GM23248 (cell line): ENCODE results near the gene TRIAP1. TPM values are rescaled to one million over a fixed set of nuclear protein-coding genes. Genes with fewer than 3 reads are reported as not detected.

ENCODE experiments used
- DNase-seq: peaks from one replicate; pipeline ENCODE4 v3.0.0-alpha.2; 2015
- H2AFZ ChIP-seq: fragments of 200-600 bp; sonication (generic); 2 replicates; pipeline ENCODE4 v1.6.1; 2016; ENCODE audit warnings: antibody characterized with exemption
- H3F3A ChIP-seq: fragments of 200-600 bp; sonication (generic); 2 replicates; pipeline ENCODE4 v1.6.1; 2016; ENCODE audit warnings: mild to moderate bottlenecking, antibody characterized with exemption, mixed run types; ENCODE audit not compliant: insufficient read depth
- H3K27ac ChIP-seq: fragments of 200-600 bp; sonication (generic); 2 replicates; pipeline ENCODE4 v1.5.1; 2016; ENCODE audit warnings: mild to moderate bottlenecking
- H3K27me3 ChIP-seq: fragments of 200-600 bp; sonication (generic); replicated peaks from 2 replicates; pipeline ENCODE4 v1.6.1; 2016; ENCODE audit warnings: mild to moderate bottlenecking; ENCODE audit not compliant: insufficient read depth
- H3K36me3 ChIP-seq: fragments of 200-600 bp; sonication (generic); 2 replicates; pipeline ENCODE4 v1.6.1; 2016; ENCODE audit warnings: low read depth, mild to moderate bottlenecking
- H3K4me1 ChIP-seq: fragments of 200-600 bp; sonication (generic); 2 replicates; pipeline ENCODE4 v1.6.1; 2016; ENCODE audit warnings: mild to moderate bottlenecking; ENCODE audit not compliant: insufficient read depth
- H3K4me2 ChIP-seq: fragments of 200-600 bp; sonication (generic); one replicate; pipeline ENCODE4 v1.6.1; 2016; ENCODE audit warnings: mild to moderate bottlenecking; ENCODE audit not compliant: unreplicated experiment
- H3K4me3 ChIP-seq: fragments of 200-600 bp; sonication (generic); 2 replicates; pipeline ENCODE4 v1.5.1; 2016; ENCODE audit warnings: mild to moderate bottlenecking
- H3K79me2 ChIP-seq: fragments of 200-600 bp; sonication (generic); 2 replicates; pipeline ENCODE4 v1.6.1; 2016; ENCODE audit warnings: mild to moderate bottlenecking; ENCODE audit not compliant: insufficient read depth
- H3K9ac ChIP-seq: fragments of 200-600 bp; sonication (generic); 2 replicates; pipeline ENCODE4 v1.6.1; 2016; ENCODE audit warnings: mild to moderate bottlenecking
- H3K9me2 ChIP-seq: fragments of 200-600 bp; sonication (generic); 2 replicates; pipeline ENCODE4 v1.6.1; 2016; ENCODE audit warnings: mixed run types, mild to moderate bottlenecking, moderate library complexity; ENCODE audit not compliant: insufficient read depth
- H3K9me3 ChIP-seq: fragments of 200-600 bp; sonication (generic); one replicate; pipeline ENCODE4 v1.6.1; 2017; ENCODE audit warnings: low read depth
- H4K20me1 ChIP-seq: fragments of 200-600 bp; sonication (generic); 2 replicates; pipeline ENCODE4 v1.6.0; 2016; ENCODE audit not compliant: insufficient read depth
- EZH2 ChIP-seq: fragments of 200-600 bp; sonication (generic); IDR thresholded peaks from 2 replicates; pipeline ENCODE4 v1.6.1; 2018; ENCODE audit warnings: antibody characterized with exemption, mild to moderate bottlenecking; ENCODE audit not compliant: insufficient read depth, poor library complexity, severe bottlenecking
- EZH2phosphoT487 ChIP-seq: fragments of 200-600 bp; sonication (generic); IDR thresholded peaks from 2 replicates; pipeline ENCODE4 v1.6.1; 2018; ENCODE audit warnings: antibody characterized with exemption, moderate library complexity, mild to moderate bottlenecking, low read depth; ENCODE audit not compliant: insufficient read depth
- whole genome bisulfite sequencing, 2 experiments: methylation state at CpG; one replicate each; pipeline ENCODE4 v1.1.6; 2015 to 2017; ENCODE audit warnings: low lambda C conversion rate in 2 of 2, low coverage in 1 of 2; ENCODE audit errors: missing lambda C conversion rate in 2 of 2; 5-methylcytosine and 5-hydroxymethylcytosine counted together
- in situ Hi-C: fragments of 300-500 bp; cut with MboI; formaldehyde crosslinking; loops from 2 replicates; pipeline ENCODE4 v1.15.0; 2020
- polyA plus RNA-seq: library from polyadenylated mRNA; unstranded; fragments of >200 nt; fragmentation: Nextera tagmentation; extraction: Ambion mirVana; gene quantifications from 2 replicates; pipeline ENCODE4 v1.2.1, GENCODE V29; 2016
- total RNA-seq: library from RNA; depleted of rRNA; stranded (reverse); fragments of >200 nt; shearing (Covaris generic); gene quantifications from 2 replicates; pipeline ENCODE4 v1.2.3, GENCODE V29; 2014

TRIAP1 gene
- total and polyA plus RNA-seq, 2 experiments from 2014 or later: 45.6 to 68.6 TPM

- Histone ChIP-seq H3K27me3 (no peaks in the 10 kb centered on the region), H4K20me1 (no peaks in the 10 kb centered on the region), H3K4me3 (no peak overlapping the region), H3K9me3 (no peaks in the 10 kb centered on the region), H3K27ac (no peak overlapping the region), H3K36me3 (no peaks in the 10 kb centered on the region), H2AFZ (no peak overlapping the region), H3F3A (no peaks in the 10 kb centered on the region), H3K4me1 (peaks cover 3% of the 10 kb centered on the region; the same call in 1 of the 2 replicates), H3K79me2 (peaks cover 5% of the 10 kb centered on the region), H3K9me2 (no peaks in the 10 kb centered on the region), H3K4me2 (no peak overlapping the region), H3K9ac (no peak overlapping the region)
- DNase-seq: no peak
- 47 to 48% methylated on average over 10 of the region's 10 CpGs for WGBS, 2 experiments
- in situ Hi-C loops: no loop called here
- no peak for TF ChIP-seq EZH2phosphoT487
- TF ChIP-seq EZH2: no peak
These were observed 13.2 kb downstream of the TRIAP1 start for GRCh38 chr12:120432772-120433525.

- no peak for DNase-seq
- Histone ChIP-seq H3K27me3 (no peaks in the 10 kb centered on the region), H3F3A (no peaks in the 10 kb centered on the region), H3K9me3 (no peaks in the 10 kb centered on the region), H3K9ac (no peak overlapping the region), H3K36me3 (no peaks in the 10 kb centered on the region), H3K79me2 (no peaks in the 10 kb centered on the region), H3K4me3 (no peak overlapping the region), H3K4me1 (no peaks in the 10 kb centered on the region), H4K20me1 (no peaks in the 10 kb centered on the region), H3K9me2 (no peaks in the 10 kb centered on the region), H3K27ac (no peak overlapping the region), H2AFZ (no peak overlapping the region), H3K4me2 (no peak overlapping the region)
- WGBS, 2 experiments: 60 to 64% methylated on average over 7 of the region's 7 CpGs
- TF ChIP-seq EZH2phosphoT487 (no peak), EZH2 (no peak)
- in situ Hi-C loops: no loop called here
These were observed 16.8 kb downstream of the TRIAP1 start for GRCh38 chr12:120429368-120429767.

GRCh38 chr12:120428597-120429229 is 17.5 kb downstream of the TRIAP1 start:
- Histone ChIP-seq H3K36me3 (no peaks in the 10 kb centered on the region), H3K9ac (no peak overlapping the region), H3F3A (no peaks in the 10 kb centered on the region), H3K4me3 (no peak overlapping the region), H3K4me1 (no peaks in the 10 kb centered on the region), H3K27ac (no peak overlapping the region), H4K20me1 (no peaks in the 10 kb centered on the region), H3K4me2 (no peak overlapping the region), H3K79me2 (no peaks in the 10 kb centered on the region), H3K9me3 (no peaks in the 10 kb centered on the region), H2AFZ (no peak overlapping the region), H3K9me2 (no peaks in the 10 kb centered on the region), H3K27me3 (no peaks in the 10 kb centered on the region)
- in situ Hi-C loops: no loop called here
- WGBS, 2 experiments: 37 to 59% methylated on average over 5 to 8 of the region's 8 CpGs
- TF ChIP-seq EZH2 (no peak), EZH2phosphoT487 (no peak)
- DNase-seq: no peak

GRCh38 chr12:120425797-120426196 is 20.4 kb downstream of the TRIAP1 start:
- WGBS, 2 experiments: 33 to 46% methylated on average over 3 of the region's 3 CpGs
- in situ Hi-C loops: no loop called here
- H3K27ac ChIP-seq: no peak overlapping the region
- TF ChIP-seq EZH2: no peak
- no peak for TF ChIP-seq EZH2phosphoT487
- no peak overlapping the region for H3K4me2 ChIP-seq
- H3K36me3 ChIP-seq: no peaks in the 10 kb centered on the region
- no peak overlapping the region for H2AFZ ChIP-seq
- no peak for DNase-seq
- no peak overlapping the region for H3K4me3 ChIP-seq
- H3F3A ChIP-seq: no peaks in the 10 kb centered on the region
- H4K20me1 ChIP-seq: no peaks in the 10 kb centered on the region
- H3K9me3 ChIP-seq: no peaks in the 10 kb centered on the region
- H3K9ac ChIP-seq: no peak overlapping the region
- no peaks in the 10 kb centered on the region for H3K9me2 ChIP-seq
- H3K4me1 ChIP-seq: no peaks in the 10 kb centered on the region
- H3K27me3 ChIP-seq: peaks cover 4% of the 10 kb centered on the region; the same call in 1 of the 2 replicates
- H3K79me2 ChIP-seq: no peaks in the 10 kb centered on the region
